GM21423 (cell line): ENCODE results near the gene SS18L1.
A peak's percentile ranks its signal among the peaks of the same experiment; 100 is the strongest.

Source experiments
- ATAC-seq: cut with Tn5 transposase; IDR thresholded peaks from one replicate; pipeline ENCODE4 v1.9.1; 2021; ENCODE audit warnings: mild to moderate bottlenecking, moderate library complexity; ENCODE audit not compliant: unreplicated experiment

SS18L1 gene

DNA sequence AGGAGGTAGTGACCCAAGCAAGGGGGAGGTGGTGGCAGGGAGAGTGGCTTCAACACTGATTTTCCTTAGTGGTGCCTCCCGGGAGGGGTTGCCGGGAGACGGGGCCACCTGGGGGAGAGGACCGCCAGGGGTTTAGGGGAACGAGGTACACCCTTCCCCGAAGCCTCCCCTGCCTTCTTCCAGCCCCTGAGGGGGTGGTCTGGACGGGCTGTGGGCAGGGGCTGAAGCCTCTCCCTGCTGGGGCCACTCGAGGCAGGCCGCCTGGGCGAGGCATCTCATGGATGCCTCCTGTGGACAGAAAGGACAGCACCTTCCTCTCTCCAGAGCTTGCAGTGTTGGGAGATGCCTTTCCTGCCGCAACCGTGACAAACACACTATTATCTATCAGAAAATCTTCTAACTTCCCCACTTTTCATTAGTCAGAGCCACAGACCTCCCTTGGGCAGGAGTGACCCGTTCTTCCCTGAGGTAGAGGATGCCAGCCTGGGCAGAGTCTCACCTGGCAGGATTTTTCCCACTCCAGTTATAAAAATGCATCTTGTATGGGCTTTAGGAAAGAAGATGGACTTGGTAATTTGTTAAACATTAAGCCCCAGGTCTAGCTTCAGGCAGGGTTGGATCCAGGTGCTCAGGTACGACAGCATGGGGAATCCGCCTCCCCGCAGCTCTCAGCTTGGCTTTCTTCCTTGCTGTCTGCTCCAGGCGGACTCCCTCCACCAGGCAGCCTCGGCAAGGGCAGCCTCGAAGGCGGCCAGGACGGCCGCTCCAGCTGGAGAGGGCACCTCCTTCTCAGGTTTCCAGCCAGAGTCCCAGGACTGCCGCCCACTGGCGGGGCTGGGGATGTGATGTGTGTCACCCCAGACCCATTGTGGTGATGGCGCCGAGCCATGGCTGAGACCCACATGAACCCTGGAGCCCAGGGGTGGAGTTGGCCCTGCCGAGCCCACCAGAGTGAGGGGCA is 65.5 kb downstream of the SS18L1 start:
- ATAC-seq = no peak

DNA sequence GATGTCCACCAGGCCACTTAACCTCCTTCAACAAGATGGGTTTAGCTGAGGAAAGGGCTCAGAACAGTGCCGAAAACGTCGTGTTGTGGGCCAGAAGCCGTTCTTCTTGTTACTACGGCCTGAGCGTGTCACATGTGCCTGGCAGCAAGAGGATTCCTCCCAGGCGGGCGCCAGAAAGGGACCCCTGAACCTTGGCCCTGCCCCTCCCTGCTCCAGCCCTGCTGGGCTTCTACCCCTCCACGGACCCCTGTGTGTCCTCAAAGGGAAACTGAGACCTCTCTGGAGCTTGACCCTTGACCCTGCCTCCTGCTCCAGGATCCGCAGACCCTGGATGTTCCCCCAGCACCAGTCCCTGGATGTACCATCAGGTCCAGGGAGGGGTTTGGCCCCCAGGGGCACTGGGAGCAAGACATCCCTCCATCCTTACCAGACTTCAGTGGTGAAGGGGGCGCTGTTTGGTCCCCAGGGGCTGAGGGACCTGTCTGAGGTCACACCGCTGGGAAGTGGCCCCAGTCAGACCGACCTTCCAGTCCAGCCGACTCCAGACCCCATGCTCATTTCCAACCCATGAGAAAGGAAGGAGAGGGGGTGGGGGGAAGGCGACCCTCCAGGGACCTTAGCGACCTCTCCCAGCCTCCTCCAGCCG is 66.4 kb downstream of the SS18L1 start:
- ATAC-seq = no peak

DNA sequence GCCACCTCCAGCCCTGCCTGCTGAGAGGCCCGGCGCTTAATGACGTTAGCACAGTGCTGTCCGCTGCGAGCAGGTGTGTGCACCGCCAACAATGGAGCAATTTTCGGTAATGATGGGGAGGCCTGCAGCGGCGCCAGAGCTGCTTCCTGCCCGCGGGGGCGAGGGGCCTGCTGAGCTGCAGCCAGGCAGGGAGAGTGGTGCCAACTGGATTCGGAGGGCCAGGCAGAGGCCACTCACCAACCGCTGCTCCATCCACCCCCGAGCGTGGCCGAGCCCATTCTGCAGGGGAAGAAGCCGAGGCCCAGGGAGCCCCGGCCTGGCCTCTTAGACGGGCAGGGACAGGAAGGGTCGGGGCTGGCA is 66.9 kb downstream of the SS18L1 start:
- ATAC-seq = no peak

DNA sequence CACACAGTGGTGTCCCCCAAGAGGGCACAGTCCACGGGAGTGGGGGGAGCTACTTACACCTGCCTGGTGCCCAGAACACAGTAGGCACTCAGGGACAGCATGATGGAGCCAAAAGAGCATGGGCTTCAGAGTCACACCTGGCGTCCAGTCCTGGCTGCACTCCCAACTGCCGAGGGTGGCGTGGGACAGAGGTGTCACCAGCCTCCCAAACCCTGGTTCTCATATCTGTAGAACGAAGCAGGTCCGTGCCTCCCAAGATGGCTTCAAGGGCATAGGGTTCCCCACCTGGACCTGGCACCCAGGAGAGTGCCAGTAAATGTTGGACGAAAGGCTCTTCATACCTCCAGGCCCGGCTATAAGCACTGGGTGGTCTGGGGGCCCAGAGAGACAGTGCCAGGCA is 67.6 kb downstream of the SS18L1 start:
- no peak for ATAC-seq

DNA sequence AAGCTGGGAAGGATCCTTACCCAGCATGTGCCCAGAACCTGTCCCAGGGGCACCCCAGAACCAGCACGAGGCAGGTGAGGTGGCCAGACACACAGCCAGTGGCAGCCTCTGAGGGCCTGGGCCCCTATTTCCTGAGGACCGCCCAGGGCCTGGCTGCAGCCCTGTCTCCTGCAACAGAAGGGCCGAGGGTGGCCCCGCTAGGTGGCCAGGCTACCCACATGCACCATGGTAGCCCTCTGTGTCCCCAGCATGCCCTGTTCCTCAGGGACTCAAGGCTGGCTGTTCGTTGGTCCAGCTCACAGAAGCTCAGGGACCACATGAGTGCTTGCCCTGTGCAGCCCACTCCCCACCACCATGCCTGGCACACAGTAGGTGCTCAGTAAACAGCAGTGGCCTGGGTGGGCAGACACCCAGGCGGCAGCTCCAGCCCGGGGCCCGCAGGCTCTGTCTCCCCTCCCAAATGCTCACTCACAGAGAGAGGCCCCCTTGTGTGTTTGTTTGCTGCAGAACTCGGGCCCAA is 68.3 kb downstream of the SS18L1 start:
- ATAC-seq = no peak

DNA sequence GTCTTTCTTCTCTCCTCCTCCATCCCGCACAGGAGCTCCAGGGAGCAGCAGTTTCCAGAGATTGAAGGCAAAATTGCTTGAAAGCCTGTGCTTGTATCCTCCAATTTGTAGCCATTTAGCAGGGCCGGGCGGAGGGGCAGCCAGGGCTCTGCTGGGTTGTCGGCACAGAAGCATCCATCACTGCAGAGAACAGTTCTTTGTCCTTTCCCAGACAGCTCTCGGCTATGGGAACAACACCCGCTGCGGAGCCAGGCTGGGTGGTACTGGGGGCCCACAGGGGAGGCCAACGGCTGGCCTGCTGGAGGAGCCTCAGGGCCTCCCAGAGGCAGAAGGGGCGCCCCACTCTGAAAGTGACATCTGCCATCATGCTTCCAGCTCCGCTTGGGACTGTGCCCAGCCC is 68.7 kb downstream of the SS18L1 start:
- ATAC-seq = no peak

DNA sequence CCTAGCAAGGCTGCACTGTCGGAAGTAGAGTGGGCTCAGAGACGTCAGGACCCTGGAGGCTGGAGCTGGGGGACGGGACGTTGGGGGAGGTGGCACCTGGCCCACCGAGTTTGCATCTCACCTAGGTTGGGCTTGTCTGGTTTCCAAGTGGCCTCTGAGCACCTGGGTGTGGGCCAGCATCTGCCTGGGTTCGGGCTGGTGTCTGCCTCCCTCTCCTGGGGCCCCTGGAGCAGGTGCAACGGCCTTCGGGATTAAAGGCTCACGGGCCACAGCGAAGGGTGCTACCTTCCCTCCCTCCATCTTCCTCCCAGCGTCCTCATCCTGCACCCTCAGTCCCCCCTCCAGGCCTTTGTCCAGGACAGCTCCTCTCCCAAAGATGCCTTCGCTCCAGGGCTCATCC is 70.5 kb downstream of the SS18L1 start:
- ATAC-seq = no peak

DNA sequence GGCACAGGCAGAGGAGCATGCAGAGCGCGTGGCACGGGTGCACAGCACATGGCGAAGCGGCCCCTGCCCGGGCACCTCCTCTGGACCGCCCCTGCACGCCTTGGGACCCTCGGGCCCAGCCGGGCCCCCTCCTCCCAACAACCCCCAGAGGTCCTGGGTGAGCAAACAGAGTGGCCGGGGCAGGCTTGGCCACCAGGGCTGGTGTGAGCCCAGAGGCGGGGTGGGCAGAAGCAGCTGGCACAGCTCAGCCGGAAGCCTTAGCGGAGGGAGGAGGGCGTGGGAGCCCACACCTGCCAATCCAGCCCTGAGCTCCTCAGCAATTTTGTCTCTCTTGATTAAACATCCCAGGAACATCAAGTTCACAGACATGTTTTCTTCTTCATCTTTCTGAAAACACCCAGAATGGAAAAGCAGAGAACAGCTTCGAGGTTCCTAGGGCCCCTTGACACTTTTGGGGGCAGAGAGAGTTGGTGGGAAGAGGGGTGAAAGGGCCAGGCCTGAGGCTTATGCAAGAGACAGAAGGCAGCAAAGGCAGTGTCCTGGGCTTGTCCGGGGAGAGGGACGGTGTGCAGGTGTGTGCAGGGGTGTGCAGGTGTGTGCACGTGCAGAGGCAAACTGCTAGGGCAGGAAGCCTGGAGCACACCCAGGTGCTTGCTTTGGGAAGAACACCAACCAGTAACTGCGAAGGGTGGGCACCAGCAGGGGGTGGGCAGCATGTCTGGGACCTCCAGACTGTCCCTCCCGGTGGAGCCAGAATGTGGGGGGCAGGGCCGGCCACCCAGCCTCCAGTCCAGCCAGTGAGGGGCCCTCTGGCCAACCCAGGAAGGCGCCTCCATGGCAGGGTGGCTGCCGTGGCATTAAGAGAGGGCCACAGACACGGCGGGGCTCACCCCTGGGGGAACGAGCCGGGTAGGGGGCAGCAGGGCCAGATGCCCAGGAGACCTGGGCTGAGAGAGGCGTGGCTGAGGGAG is 71.7 kb downstream of the SS18L1 start:
- ATAC-seq = no peak

DNA sequence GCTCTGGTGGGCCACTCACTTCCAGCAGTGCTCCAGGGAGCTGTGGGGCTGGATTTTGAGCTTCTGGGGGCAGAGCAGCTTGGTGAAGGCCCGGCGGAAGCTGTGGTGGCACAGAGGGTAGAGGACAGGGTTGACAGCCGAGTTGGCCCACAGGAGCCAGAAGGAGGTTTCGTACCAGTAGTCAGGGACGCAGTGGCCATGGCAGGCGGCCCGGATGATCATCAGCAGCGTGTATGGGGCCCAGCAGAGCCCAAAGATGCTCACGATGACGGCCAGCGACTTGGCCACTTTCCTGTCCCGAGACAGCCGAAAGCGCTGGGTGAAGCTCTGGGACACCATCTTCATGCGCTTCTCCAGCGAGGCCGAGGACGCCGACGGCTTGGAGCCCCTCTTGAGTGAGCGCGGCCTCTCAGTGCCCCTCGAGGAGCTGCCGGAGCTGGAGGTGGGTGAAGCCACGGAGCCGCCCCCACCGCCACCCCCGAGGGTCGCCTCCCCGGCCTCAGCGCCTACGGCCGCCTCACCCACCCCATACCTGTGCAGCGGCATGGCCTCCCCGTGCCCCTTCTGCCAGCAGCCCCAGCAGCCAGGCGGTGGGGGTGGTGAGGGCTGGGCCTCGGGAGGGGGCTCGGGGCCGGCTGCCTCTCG is 72.5 kb downstream of the SS18L1 start:
- ATAC-seq = no peak

DNA sequence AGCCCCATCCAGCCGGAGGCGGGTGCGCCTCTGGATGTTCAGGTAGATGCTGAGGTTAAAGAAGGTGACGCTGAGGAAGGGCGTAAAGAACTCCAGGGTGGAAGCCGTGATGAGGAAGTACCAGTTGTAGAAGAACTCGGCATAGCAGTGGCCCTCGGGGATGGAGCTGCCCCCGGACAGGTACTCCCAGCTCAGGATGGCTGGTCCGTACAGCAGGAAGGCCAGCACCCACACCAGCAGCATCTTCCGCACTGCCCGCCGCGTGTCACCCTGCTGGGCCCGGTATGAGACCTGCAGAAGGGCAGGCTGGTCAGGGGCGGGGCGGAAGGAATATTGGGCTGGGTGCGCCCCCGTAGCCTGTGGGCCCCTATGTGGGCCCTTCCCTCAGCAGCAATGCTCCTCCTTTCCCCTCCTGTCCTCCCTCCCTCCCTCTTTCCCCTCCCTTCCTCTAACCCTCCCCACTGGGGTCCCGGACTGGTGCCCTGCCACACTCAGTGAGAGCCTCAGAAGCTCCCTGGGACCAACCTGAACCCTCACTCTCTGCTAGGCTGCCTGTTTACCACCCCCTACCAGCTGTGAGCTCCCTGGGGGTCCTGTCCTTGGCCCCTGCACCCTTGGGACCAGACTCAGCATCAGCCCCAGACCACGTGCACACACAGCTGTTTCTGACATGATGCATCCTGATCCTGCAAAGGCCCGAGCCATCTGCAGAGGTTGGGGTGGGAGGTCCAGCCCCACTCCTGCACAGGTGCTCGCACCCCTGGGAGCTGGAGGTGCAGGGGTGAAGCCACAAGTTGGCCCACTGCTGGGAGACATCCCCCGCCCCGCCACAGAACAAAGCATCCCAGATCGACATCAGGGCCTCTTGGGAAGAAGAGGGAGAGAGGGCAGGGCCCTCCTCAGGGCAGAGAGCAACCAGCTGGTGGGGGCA is 73.3 kb downstream of the SS18L1 start:
- ATAC-seq = no peak

DNA sequence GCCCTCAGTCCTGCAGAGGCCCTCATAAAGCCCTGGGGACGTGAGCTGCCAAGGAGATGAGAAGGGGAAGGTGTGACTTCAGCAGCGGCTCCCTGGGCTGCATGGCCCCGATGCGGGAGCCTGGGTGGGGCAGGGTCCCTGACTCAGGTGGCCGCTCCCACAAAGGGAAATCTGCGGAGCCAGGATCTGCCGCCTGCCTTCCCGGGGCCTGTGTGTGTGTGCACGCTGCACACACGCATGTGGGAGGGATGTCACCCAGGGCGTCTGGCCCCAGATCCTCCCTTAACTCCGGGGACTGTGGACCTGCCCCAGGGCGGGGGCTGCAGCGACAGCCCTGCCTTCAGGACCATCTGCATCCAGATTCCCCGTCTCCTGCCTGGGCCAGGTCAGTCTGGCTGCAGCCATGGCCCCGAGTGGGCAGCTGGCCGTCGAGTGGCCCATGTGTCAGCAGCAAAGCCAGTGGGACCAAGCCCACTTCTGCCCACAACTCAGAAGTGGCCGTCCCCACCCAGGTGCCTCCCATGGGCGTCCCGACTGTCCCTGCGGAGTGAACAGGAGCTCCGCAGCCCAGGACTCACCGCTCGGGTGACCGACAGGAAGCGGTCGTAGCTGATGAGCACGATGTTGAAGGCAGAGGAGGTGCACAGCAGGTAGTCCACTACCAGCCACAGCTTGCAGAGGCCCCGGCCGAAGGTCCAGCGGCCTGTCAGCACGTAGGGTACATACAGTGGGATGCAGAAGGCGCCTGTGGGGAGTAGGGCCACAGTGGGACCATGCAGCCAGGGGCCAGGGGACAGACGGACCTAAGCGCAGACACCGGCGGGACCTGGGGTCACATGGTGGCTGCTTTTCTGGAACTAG is 74.6 kb downstream of the SS18L1 start:
- ATAC-seq = no peak

DNA sequence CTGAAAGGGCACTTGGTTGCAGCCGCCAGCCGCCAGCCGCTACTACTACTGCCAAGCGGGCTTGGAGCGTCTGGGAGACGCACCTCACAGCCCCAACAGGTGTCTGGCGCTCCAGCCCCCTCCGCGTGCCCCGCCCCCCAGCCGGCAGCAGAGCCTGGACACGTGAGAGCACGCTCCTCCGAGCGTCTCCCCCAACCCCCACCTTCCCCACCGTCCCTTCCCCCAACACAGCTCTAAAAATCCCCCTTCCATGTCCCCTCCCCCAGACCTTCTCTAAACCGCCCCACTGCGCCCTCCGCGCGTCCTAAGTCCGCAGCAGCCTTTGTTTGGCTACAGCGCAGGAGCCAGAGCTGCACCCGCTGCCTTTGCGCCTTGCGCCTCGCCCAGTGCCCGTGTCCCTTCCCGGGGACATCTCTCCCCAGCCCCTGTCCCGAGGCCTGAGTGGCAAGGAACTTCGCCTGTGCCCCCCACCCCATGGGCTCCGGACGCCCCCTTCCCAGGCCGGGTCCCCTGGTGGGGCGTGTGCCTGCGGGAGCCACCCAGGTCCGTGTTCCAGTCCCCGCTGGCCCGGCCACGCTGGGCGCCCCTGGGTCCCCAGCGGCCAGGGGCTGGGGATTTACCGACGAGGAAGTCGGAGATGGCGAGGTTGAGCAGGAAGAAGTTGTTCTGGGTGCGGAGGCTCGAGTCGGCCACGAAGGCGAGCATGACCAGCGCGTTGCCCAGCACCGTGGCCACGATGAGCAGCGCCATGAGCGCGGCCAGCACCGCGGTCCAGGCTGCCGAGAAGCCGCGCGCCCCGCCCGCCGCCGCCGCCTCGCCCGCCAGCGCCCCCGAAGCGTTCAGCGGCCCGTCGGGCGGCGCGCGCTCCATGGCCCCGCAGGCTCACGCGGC is 75.8 kb downstream of the SS18L1 start:
- ATAC-seq = no peak

DNA sequence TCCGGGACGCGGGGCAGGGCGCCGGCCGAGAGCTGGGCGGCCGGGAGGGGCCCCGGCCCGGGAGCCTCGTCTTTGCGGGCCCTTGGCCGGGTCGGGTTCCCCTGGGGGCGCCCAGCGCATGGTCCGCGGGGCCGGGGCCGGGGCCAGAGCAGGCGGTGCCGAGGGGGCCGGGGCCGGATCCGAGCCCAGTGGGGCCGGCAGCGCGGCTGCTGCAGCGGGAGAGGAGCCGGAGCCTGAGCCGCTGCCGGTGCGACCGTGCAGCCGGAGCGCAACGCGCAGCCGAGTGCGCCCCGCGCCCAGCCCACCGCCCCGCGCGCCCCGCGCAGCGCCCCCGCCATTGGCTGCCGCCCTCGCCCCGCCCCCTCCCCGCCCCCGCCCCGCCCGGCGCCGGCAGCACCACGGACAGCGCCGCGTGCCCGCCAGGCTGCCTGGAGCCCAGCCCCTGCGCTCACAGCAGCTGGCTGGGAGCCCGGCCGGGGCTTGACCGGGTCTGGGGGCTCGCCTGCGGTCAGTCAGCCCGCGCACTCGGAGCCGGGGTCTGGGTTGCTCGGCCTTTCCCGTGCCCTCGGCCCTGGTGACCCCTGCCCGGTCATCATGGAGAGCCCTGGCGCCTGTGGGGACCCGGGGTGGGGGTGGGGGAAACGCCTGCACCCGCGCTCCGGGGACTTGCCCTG is 76.6 kb downstream of the SS18L1 start, which contains the start of gene HRH3:
Gene HRH3 (minus strand): TSS at position 287 of the 674 bp plus-strand sequence. CDS start 308 bp downstream, outside the sequence.
- peak; percentile 47 for ATAC-seq

DNA sequence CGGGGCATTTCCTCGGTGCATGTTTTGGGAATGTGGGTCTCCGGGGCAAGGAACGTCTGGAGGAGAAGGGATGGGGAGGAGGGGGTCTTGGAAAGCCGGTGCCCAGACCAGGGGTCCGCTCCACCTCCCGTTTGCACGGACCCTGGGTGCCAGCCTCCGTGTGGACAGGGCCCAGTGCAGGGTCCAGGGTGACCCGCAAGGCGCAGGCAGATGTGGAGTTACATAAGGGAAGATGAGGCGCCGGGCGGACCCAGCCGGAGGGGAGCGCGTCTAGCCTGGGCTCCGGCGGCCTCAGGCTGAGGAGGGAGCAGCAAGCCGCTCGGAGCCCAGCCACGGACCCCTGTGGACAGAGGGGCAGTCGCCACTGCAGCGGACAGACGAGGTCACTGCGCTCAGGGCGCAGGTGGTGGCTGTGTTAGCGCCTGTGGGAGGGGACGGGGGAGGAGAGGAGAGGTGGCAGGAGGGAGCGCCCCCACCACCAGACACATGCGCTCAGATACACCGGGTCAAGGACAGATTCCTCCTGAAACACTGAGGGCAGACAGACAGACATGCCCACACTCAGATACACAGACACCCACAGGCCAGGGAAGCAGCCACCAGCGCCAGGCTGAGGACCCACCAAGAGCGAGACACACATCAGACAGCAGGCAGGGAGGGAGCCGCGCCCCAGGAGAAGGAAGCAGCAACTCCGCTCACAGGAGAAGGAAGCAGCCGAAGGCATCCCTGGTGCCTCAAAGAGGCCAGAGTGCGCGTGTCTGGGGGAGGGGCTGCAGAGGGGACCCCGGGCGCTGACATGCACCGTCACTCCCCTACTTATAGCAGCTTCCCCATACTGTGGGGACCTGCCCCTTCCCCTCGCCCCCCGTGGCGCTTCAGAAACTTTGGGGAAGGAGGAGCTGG is 77.3 kb downstream of the SS18L1 start:
- no peak for ATAC-seq

DNA sequence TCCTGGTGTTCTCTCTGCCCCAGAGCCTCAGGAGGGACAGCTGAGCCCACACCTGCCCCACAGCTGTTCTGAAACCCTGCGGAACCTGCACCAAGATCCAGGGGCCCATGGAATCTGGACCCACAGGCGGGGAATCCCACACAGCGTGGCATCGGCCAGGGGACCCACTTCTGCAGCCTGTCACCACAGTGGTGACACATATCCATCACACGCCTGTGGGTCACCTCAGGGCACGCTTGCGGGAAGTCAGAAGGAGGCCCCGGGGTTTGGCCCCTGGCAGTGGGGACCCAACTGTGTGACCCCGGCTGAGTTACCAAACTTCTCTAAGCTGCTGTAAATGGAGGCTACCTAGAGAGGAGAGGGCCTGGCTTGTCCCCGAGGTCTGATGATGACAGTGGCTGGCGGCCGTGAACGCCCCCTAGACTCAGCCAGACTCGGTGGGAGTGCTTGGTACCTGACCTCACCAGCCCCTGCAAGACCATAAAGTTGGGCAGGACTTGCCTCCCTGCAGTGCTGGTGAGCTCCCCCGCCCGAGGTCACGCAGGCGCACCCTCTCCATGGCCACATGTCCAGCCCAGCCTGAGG is 78.8 kb downstream of the SS18L1 start:
- ATAC-seq = no peak
